ENCODE data around the gene DOCK2. TPM values are rescaled to one million over a fixed set of nuclear protein-coding genes. Genes with fewer than 3 reads are reported as not detected.

The DOCK2 gene
- total and polyA plus RNA-seq, 9 of the 15 experiments (the other 6 are each of a cell fraction or from before 2014, with no cell fraction given) = 4.5 to 42.6 (median 20.5) TPM

DNA sequence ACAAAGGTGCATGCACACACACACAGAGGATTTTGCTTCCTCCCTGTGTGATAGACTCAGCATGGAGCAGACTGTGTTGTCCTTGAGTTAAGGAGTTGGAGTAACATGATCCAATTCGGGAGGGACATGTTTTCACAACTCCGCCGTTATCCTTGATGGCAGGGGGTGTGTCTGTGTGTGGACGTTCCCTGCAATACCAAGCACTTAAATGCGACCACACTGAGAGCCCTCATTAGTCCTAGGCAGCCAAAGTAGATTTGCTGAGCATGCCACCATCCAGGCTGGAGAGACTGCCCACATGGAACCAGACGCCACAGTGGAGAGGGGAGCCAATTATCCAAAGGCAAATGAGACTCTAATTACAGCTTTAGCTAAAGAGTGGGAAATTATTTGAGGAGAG, 140.1 kb downstream of the DOCK2 start:
- no peak for FAIRE-seq
- Histone ChIP-seq H3K4me2 (ENCODE audit: insufficient read depth, low read length) (no peak overlapping the region), H4K20me1 (replicated peaks; ENCODE audit: control insufficient read depth, insufficient read depth, low read length) (no peaks in the 10 kb centered on the region), H2AFZ (ENCODE audit: low read depth, low read length) (no peak overlapping the region), H3K9me1 (ENCODE audit: control insufficient read depth, insufficient read depth, low read length) (no peaks in the 10 kb centered on the region), H3K9ac (ENCODE audit: insufficient read depth in 1 of 2, low read depth in 2 of 2, low read length in 2 of 2) (no peak overlapping the region), H3K9me3 (replicated peaks; ENCODE audit: control insufficient read depth, insufficient read depth, low read depth, low read length) (no peaks in the 10 kb centered on the region), H3K27ac (ENCODE audit: extremely low read depth, low read depth, low read length) (no peak overlapping the region), H3K27me3 (ENCODE audit: control insufficient read depth in 2 of 2, insufficient read depth in 2 of 2, low read length in 2 of 2) (no peaks in the 10 kb centered on the region), H3K36me3 (ENCODE audit: control insufficient read depth, insufficient read depth, low read length) (no peaks in the 10 kb centered on the region), H3K4me3 (no peak overlapping the region), H3K4me1 (replicated peaks in 1 of 2; ENCODE audit: control insufficient read depth in 2 of 2, insufficient read depth in 2 of 2, low read length in 2 of 2) (peaks cover 0 to 7% of the 10 kb centered on the region in 2 experiments; a peak in 2 of 5 replicates), H3K79me2 (ENCODE audit: control insufficient read depth, insufficient read depth, low read length) (no peaks in the 10 kb centered on the region)
- intact Hi-C loops (cut with micrococcal nuclease) = no loop called here
- in situ Hi-C loops (cut with MboI) = no loop called here
- no peak for DNase-seq (ENCODE audit: extremely low read depth in 1 of 4, low spot score in 3 of 4)
- ChIA-PET CTCF (ENCODE audit: low intra/inter-chr PET ratio) (no interaction called here), POLR2A (no interaction called here)
- BruUV-seq (replicated peaks) = no TSS peak
- 27% methylated on average over 6 of the region's 6 CpGs for WGBS (ENCODE audit: insufficient coverage, low coverage, missing lambda C conversion rate)
- TF ChIP-seq ZNF253 (CRISPR knock-in tag; conservative IDR thresholded peaks at IDR 0.05) = no peak
- no peak for TF ChIP-seq NR3C1 (CRISPR knock-in tag; IDR thresholded peaks at IDR 0.05)
- TF ChIP-seq CEBPG (CRISPR knock-in tag; IDR thresholded peaks at IDR 0.05) = no peak
- TF ChIP-seq CEBPG (tag; conservative IDR thresholded peaks at IDR 0.05 in 1 of 2, IDR thresholded peaks at IDR 0.05 in 1 of 2) = no peak
- TF ChIP-seq ZNF444 (CRISPR knock-in tag; IDR thresholded peaks at IDR 0.05) = no peak
- TF ChIP-seq, protein P1, sequence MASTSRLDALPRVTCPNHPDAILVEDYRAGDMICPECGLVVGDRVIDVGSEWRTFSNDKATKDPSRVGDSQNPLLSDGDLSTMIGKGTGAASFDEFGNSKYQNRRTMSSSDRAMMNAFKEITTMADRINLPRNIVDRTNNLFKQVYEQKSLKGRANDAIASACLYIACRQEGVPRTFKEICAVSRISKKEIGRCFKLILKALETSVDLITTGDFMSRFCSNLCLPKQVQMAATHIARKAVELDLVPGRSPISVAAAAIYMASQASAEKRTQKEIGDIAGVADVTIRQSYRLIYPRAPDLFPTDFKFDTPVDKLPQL (IDR thresholded peaks at IDR 0.05; ENCODE audit: extremely low read depth, insufficient read length) = no peak
- no peak for TF ChIP-seq SP1 (CRISPR knock-in tag; IDR thresholded peaks at IDR 0.05)
- no peak for TF ChIP-seq GTF2A2 (tag; IDR thresholded peaks at IDR 0.05)
- no peak for TF ChIP-seq ZNF23 (CRISPR knock-in tag; IDR thresholded peaks at IDR 0.05)
- no peak for TF ChIP-seq POLR3G (IDR thresholded peaks at IDR 0.05; ENCODE audit: extremely low read depth, insufficient read length, insufficient replicate concordance)
- TF ChIP-seq, protein P2, sequence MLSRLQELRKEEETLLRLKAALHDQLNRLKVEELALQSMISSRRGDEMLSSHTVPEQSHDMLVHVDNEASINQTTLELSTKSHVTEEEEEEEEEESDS (CRISPR knock-in tag; IDR thresholded peaks at IDR 0.05) = no peak
- no peak for TF ChIP-seq ZFX (CRISPR knock-in tag; IDR thresholded peaks at IDR 0.05)
- no peak for TF ChIP-seq NR1H2 (CRISPR knock-in tag; IDR thresholded peaks at IDR 0.05)
- TF ChIP-seq KDM5B (IDR thresholded peaks at IDR 0.05; ENCODE audit: insufficient replicate concordance, low read depth, low read length) = no peak
- no peak for TF ChIP-seq KLF10 (CRISPR knock-in tag; IDR thresholded peaks at IDR 0.05)
- TF ChIP-seq, protein P3, sequence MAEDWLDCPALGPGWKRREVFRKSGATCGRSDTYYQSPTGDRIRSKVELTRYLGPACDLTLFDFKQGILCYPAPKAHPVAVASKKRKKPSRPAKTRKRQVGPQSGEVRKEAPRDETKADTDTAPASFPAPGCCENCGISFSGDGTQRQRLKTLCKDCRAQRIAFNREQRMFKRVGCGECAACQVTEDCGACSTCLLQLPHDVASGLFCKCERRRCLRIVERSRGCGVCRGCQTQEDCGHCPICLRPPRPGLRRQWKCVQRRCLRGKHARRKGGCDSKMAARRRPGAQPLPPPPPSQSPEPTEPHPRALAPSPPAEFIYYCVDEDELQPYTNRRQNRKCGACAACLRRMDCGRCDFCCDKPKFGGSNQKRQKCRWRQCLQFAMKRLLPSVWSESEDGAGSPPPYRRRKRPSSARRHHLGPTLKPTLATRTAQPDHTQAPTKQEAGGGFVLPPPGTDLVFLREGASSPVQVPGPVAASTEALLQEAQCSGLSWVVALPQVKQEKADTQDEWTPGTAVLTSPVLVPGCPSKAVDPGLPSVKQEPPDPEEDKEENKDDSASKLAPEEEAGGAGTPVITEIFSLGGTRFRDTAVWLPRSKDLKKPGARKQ (CRISPR knock-in tag; IDR thresholded peaks at IDR 0.05) = no peak
- TF ChIP-seq TCF7 (IDR thresholded peaks at IDR 0.05; ENCODE audit: borderline replicate concordance) = no peak
- no peak for TF ChIP-seq ZNF165 (CRISPR knock-in tag; IDR thresholded peaks at IDR 0.05; ENCODE audit: borderline replicate concordance)
- no peak for TF ChIP-seq CHD1 (IDR thresholded peaks at IDR 0.05; ENCODE audit: low read length)
- no peak for TF ChIP-seq CCAR2 (IDR thresholded peaks at IDR 0.05; ENCODE audit: low read depth, low read length)
- no peak for ATAC-seq

All from K562 (cell line).